HG03432 (cell line): ENCODE data around the gene GNAI3.

ENCODE experiments used
- ATAC-seq: cut with Tn5 transposase; IDR thresholded peaks from one replicate; pipeline ENCODE4 v1.9.1; 2021; ENCODE audit warnings: mild to moderate bottlenecking, moderate library complexity; ENCODE audit not compliant: unreplicated experiment

GNAI3 gene

GRCh38 chr1:109592916-109593315 lies 44.5 kb downstream of the GNAI3 start:
- ATAC-seq = no peak

- no peak for ATAC-seq
Observed at GRCh38 chr1:109595531-109595930, 47.1 kb downstream of the GNAI3 start.

- no peak for ATAC-seq
Observed at GRCh38 chr1:109598156-109598555, 49.7 kb downstream of the GNAI3 start.

GRCh38 chr1:109598655-109599054 lies 50.2 kb downstream of the GNAI3 start:
- ATAC-seq = no peak

GRCh38 chr1:109603229-109603628 lies 54.8 kb downstream of the GNAI3 start:
- no peak for ATAC-seq

GRCh38 chr1:109605381-109605780 lies 57.0 kb downstream of the GNAI3 start:
- no peak for ATAC-seq

- no peak for ATAC-seq
Observed at GRCh38 chr1:109609881-109610280, 61.5 kb downstream of the GNAI3 start.

GRCh38 chr1:109610609-109611307 lies 62.3 kb downstream of the GNAI3 start:
- ATAC-seq = no peak

GRCh38 chr1:109611308-109611990 lies 63.0 kb downstream of the GNAI3 start:
- ATAC-seq = no peak

- ATAC-seq = no peak
Observed at GRCh38 chr1:109613361-109614147, 65.1 kb downstream of the GNAI3 start.

GRCh38 chr1:109615879-109616278 lies 67.5 kb downstream of the GNAI3 start:
- ATAC-seq = no peak

GRCh38 chr1:109616391-109616790 lies 68.0 kb downstream of the GNAI3 start:
- ATAC-seq = no peak

- no peak for ATAC-seq
Observed at GRCh38 chr1:109617291-109617801, 68.9 kb downstream of the GNAI3 start.

- no peak for ATAC-seq
Observed at GRCh38 chr1:109618661-109619575, 70.5 kb downstream of the GNAI3 start.

- ATAC-seq = peak; percentile 50
Observed at GRCh38 chr1:109619576-109620400, 71.4 kb downstream of the GNAI3 start, which contains the start of the genes AMPD2 and GNAT2. Gene AMPD2, plus strand, starts transcription at chr1:109619837. Its CDS starts 1,339 bp downstream, at chr1:109621176. Gene GNAT2, minus strand, starts transcription at chr1:109619616. Its CDS starts 6,746 bp downstream, at chr1:109612870.

- ATAC-seq = peak; percentile 0
Observed at GRCh38 chr1:109620401-109620791, 72.0 kb downstream of the GNAI3 start.

- ATAC-seq = peak; percentile 79
Observed at GRCh38 chr1:109620841-109621286, 72.4 kb downstream of the GNAI3 start.

- no peak for ATAC-seq
Observed at GRCh38 chr1:109621379-109622136, 73.1 kb downstream of the GNAI3 start.
